ENCODE data around the gene PSG4. TPM values are rescaled to one million over a fixed set of nuclear protein-coding genes. Genes with fewer than 3 reads are reported as not detected.

PSG4 gene
- total RNA-seq, 2 donors from 2014 or later = not detected

- Histone ChIP-seq H3K9me3 (no peaks in the 10 kb centered on the region), H3K27me3 (no peaks in the 10 kb centered on the region), H3K4me3 (no peak overlapping the region), H3K36me3 (no peaks in the 10 kb centered on the region), H3K4me1 (no peaks in the 10 kb centered on the region), H3K27ac (no peak overlapping the region)
- TF ChIP-seq CTCF (IDR thresholded peaks at IDR 0.05) = no peak
- DNase-seq (ENCODE audit: low spot score) = no peak
Measured at GRCh38 chr19:43148233-43148632, 57.2 kb downstream of the PSG4 start.

Other genes with a start within 250 kb of the PSG4 start
- gene PSG11, start 179.2 kb downstream of the PSG4 start, total RNA-seq = not detected
- gene PSG2, start 122.9 kb downstream of the PSG4 start, total RNA-seq = not detected
- gene PSG5, start 19.1 kb downstream of the PSG4 start, total RNA-seq = not detected
- gene PSG9, start 63.9 kb upstream of the PSG4 start, total RNA-seq = not detected
- gene CD177, start 148.0 kb upstream of the PSG4 start, total RNA-seq = 1 to 10 TPM in 1 of 2 donors, under 1 TPM in 1; 0.93 to 2.9 TPM
- not detected for gene TEX101, start 209.3 kb upstream of the PSG4 start, total RNA-seq

All from right atrium auricular region (tissue), 2 donors.